ENCODE results near the gene CHM. TPM values are rescaled to one million over a fixed set of nuclear protein-coding genes. Genes with fewer than 3 reads are reported as not detected.

CHM gene
- total and polyA plus RNA-seq, 10 of the 15 experiments (the other 5 are each of a cell fraction or from before 2014, with no cell fraction given) = 4.8 to 19.0 (median 8.0) TPM

- TF ChIP-seq, protein P1, sequence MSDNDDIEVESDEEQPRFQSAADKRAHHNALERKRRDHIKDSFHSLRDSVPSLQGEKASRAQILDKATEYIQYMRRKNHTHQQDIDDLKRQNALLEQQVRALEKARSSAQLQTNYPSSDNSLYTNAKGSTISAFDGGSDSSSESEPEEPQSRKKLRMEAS (IDR thresholded peaks at IDR 0.05; ENCODE audit: low read depth, low read length) = no peak
- TF ChIP-seq FOS (IDR thresholded peaks at IDR 0.05; ENCODE audit: borderline replicate concordance, extremely low read depth, insufficient read length) = no peak
- TF ChIP-seq SRF (IDR thresholded peaks at IDR 0.05; ENCODE audit: low read depth in 2 of 2, low read length in 2 of 2) = no peak
- no peak for TF ChIP-seq HDAC6 (IDR thresholded peaks at IDR 0.05; ENCODE audit: unreplicated experiment)
- TF ChIP-seq RBBP5 (conservative IDR thresholded peaks at IDR 0.05) = no peak
- no peak for TF ChIP-seq ZNF622 (IDR thresholded peaks at IDR 0.05)
- TF ChIP-seq NR2C2 (IDR thresholded peaks at IDR 0.05; ENCODE audit: borderline replicate concordance, control insufficient read depth, insufficient read length, low read depth) = no peak
- TF ChIP-seq SP1 (IDR thresholded peaks at IDR 0.05; ENCODE audit: low read depth, low read length) = no peak
- TF ChIP-seq HDAC2 (IDR thresholded peaks at IDR 0.05) = no peak
These were observed 82.6 kb downstream of the CHM start (continued) for GRCh38 chrX:85964744-85965143.

GRCh38 chrX:85963736-85964135 is 83.6 kb downstream of the CHM start:
- CTCF ChIA-PET = no interaction called here
- no peaks in the 10 kb centered on the region for H3K4me1 ChIP-seq (ENCODE audit: control insufficient read depth, insufficient read depth, low read length)
- H3K9me3 ChIP-seq (replicated peaks; ENCODE audit: control insufficient read depth, insufficient read depth, low read length) = no peaks in the 10 kb centered on the region
- no peak for ATAC-seq
- 70% methylated on average over 5 of the region's 5 CpGs for WGBS (ENCODE audit: insufficient coverage, insufficient replicate concordance, low lambda C conversion rate, missing lambda C conversion rate)
- intact Hi-C loops (cut with micrococcal nuclease; ENCODE audit: unreplicated experiment) (no loop called here), in situ Hi-C loops (cut with MboI) (no loop called here)
- no peak for DNase-seq (ENCODE audit: low read depth, low spot score)
- H3K4me3 ChIP-seq = no peak overlapping the region
- POLR2A ChIA-PET = no interaction called here
- H2AFZ ChIP-seq (ENCODE audit: control insufficient read depth, low read depth, low read length) = no peak overlapping the region
- H3K9ac ChIP-seq (ENCODE audit: control insufficient read depth, insufficient read depth, low read length) = no peak overlapping the region
- RAD21 ChIA-PET (ENCODE audit: unreplicated experiment) = no interaction called here
- FAIRE-seq = no peak
- no TSS peak for BruUV-seq (replicated peaks)
- H3K79me2 ChIP-seq (ENCODE audit: control insufficient read depth, insufficient read depth, low read length) = no peaks in the 10 kb centered on the region
- H3K27me3 ChIP-seq (replicated peaks in 1 of 2; ENCODE audit: control insufficient read depth in 2 of 2, insufficient read depth in 2 of 2, low read length in 1 of 2) = no peaks in the 10 kb centered on the region
- no peak overlapping the region for H3K27ac ChIP-seq (ENCODE audit: control insufficient read depth, insufficient read depth)
- no peak overlapping the region for H3K4me2 ChIP-seq (ENCODE audit: control insufficient read depth, insufficient read depth)
- TF ChIP-seq FOS (IDR thresholded peaks at IDR 0.05; ENCODE audit: borderline replicate concordance, extremely low read depth, insufficient read length) = no peak
- no peak for TF ChIP-seq BCL11A (IDR thresholded peaks at IDR 0.05; ENCODE audit: low read depth, low read length)
- no peak for TF ChIP-seq NFXL1 (IDR thresholded peaks at IDR 0.05; ENCODE audit: borderline replicate concordance)
- no peak for TF ChIP-seq POLR2AphosphoS5 (IDR thresholded peaks at IDR 0.05; ENCODE audit: low read length)
- H4K20me1 ChIP-seq (ENCODE audit: control insufficient read depth, insufficient read depth) = no peaks in the 10 kb centered on the region
- SMC1A ChIA-PET (ENCODE audit: uncharacterized antibody, unreplicated experiment) = no interaction called here
- no peaks in the 10 kb centered on the region for H3K36me3 ChIP-seq (ENCODE audit: control insufficient read depth in 2 of 2, insufficient read depth in 2 of 2, low read length in 1 of 2)
